Prostate gland (tissue), 2 donors: Measurements from ENCODE around the gene GRIK3.

Experiments used
- CTCF ChIP-seq, 4 experiments: fragments of 200-600 bp in 2 of 4; fragments of 450-650 bp in 2 of 4; sonication (generic) in 2 of 4; IDR thresholded peaks; 1 replicate in 3 of 4; 2 replicates in 1 of 4; pipeline ENCODE4 v1.5.1; 2016 to 2019; ENCODE audit warnings: antibody characterized with exemption in 4 of 4, mild to moderate bottlenecking in 2 of 4, moderate library complexity in 2 of 4
- POLR2A ChIP-seq: fragments of 450-650 bp; IDR thresholded peaks from one replicate; pipeline ENCODE4 v1.6.1; 2016; ENCODE audit warnings: antibody characterized with exemption, mild to moderate bottlenecking

- TF ChIP-seq CTCF (IDR thresholded peaks at IDR 0.05), result no peak
- TF ChIP-seq POLR2A, result no peak
Observed at GRCh38 chr1:36953061-36953460, 81.3 kb downstream of the GRIK3 start.
